GM12801 (cell line): Measurements from ENCODE around the gene KCNAB1.

Source experiments
- TF ChIP-seq, protein P1 (sequence below): IDR thresholded peaks from one replicate; pipeline ENCODE4 v1.5.1; 2011; ENCODE audit warnings: control low read depth; ENCODE audit not compliant: insufficient read length; ENCODE audit errors: extremely low read depth

Gene KCNAB1

DNA sequence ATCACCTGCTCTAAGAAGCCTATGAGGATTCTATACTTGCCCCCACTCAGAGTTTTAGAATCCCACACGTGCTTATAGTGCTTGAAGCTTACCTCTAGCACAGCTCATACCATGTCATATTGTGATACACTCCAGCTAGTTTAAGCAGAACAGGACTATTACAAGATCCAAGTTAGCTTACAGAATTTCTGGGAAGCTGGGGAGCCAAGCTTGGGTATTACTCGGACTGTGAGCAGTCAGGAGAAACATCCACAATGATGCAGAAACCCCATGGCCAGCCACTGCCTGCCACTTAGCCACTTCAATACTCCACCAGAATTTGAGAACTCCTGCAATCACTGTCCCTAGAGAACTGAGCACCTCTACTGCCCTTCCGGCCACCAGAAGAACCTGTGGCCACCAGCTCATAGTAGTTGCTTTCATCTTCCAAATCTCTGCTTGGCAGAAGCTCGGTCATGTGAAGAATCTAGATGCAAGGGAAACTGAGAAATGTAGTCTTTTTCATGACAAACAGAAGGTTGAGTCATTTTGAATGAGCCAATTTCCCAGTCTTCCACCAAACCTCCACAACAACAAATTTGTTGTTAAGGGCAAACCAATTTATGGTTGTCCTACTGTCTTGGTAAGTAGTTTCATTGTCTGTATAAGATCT, 462.3 kb downstream of the KCNAB1 start:
- TF ChIP-seq, protein P1, sequence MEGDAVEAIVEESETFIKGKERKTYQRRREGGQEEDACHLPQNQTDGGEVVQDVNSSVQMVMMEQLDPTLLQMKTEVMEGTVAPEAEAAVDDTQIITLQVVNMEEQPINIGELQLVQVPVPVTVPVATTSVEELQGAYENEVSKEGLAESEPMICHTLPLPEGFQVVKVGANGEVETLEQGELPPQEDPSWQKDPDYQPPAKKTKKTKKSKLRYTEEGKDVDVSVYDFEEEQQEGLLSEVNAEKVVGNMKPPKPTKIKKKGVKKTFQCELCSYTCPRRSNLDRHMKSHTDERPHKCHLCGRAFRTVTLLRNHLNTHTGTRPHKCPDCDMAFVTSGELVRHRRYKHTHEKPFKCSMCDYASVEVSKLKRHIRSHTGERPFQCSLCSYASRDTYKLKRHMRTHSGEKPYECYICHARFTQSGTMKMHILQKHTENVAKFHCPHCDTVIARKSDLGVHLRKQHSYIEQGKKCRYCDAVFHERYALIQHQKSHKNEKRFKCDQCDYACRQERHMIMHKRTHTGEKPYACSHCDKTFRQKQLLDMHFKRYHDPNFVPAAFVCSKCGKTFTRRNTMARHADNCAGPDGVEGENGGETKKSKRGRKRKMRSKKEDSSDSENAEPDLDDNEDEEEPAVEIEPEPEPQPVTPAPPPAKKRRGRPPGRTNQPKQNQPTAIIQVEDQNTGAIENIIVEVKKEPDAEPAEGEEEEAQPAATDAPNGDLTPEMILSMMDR, result no peak

DNA sequence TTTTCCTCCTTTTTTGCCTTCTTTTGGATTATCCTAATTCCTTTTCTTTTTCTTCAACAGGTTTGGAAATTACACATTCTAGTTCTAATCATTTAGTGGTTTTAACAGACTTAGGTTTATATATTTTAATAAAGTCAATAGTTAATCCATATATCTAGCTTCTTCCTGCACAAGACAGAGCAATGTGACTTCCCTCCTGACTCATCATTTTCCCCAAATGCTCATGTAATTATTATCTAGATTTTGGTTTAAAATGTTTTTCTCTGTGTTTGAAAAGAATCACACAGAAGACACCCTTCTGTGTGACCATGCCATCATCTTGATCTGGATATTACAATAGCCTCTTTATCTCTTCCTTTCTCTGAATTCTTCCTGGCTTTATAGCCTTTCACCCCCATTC, 463.1 kb downstream of the KCNAB1 start:
- TF ChIP-seq, protein P1, result no peak

DNA sequence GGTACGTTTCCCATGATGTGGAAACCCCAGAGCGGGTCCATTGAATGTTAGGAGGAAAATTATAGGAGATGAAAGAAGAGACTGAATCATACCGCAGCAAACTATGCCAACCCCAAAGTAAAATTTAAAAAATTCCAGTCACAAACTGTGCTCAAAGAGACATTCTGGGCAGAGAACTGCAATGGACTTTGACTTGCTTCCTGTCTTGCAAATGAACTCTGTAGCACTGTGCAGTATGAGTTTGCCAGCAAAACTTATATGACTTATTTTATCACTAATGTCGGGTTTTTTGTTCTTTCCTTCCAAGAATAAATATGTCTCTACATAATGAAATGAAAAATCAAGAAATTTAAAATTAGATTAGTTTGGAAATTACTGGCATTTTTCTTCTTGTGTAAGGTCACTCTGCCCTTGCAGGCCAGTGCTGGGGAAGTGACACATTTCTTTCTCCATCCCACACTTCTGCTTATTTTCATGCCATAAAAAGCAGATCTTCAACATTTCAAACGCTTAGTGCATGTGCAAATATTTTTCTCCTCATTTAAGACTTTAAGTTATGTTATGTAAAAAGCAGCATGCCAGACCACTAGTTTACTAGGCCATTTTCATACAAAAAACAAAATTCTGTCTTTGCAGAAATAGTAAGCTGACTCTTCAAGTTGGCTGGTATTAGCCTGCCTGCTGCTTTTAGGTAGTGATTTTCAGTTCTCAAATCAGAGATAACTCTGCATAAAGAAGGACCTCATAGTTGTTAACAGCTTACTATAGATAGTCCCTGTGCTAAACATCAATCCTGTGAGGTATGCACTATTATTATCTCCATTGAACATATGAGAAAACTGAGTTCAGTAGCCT, 466.8 kb downstream of the KCNAB1 start:
- TF ChIP-seq, protein P1, result no peak

DNA sequence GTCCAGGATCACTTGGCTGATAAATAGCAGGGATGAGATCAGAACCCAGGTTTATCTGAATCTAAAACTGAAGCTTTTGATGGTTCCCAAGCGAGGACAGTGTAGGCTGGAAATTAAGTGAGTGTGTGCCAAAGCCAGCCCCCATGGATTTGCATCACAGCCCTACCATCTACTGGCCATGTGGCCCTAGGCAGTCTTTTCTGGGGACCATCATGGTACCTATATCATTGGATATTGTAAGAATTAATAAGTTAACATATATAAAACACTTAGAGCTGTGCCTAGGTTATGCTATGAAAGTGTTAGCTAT, 467.3 kb downstream of the KCNAB1 start:
- TF ChIP-seq, protein P1, result no peak
